HepG2 (cell line): ENCODE measurements around the gene PRMT5. TPM values are rescaled to one million over a fixed set of nuclear protein-coding genes. Genes with fewer than 3 reads are reported as not detected.
"Not testable (repeated sequence)": the region's sequence is repeated elsewhere in the genome, so short reads cannot be mapped to it uniquely, and the experiment has no call there.

Experiments used
- CEBPB ChIP-seq: IDR thresholded peaks from 2 replicates; pipeline ENCODE4 v1.6.1; 2011; ENCODE audit warnings: low read depth, low read length, improper control_type of control experiment, borderline replicate concordance
- CREB1 ChIP-seq, 2 experiments: fragments of 450-650 bp in 1 of 2; IDR thresholded peaks; 2 replicates each; pipeline ENCODE4 v1.6.1; 2016 to 2017; ENCODE audit warnings: control low read depth in 1 of 2, mild to moderate bottlenecking in 1 of 2, missing compliant biosample characterization in 1 of 2, missing genetic modification characterization in 1 of 2
- GFI1 ChIP-seq: sonication (generic); formaldehyde crosslinking; IDR thresholded peaks from 2 replicates; pipeline ENCODE4 v1.5.0; 2020; ENCODE audit warnings: missing genetic modification reagents, mild to moderate bottlenecking, borderline replicate concordance
- KAT8 ChIP-seq: IDR thresholded peaks from 2 replicates; pipeline ENCODE4 v1.6.1; 2016; ENCODE audit warnings: missing genetic modification reagents, missing compliant biosample characterization
- KMT2A ChIP-seq: sonication (generic); formaldehyde crosslinking; IDR thresholded peaks from 2 replicates; pipeline ENCODE4 v1.4.0; 2020; ENCODE audit warnings: missing genetic modification reagents
- MXD4 ChIP-seq: IDR thresholded peaks from 2 replicates; pipeline ENCODE4 v1.6.1; 2016; ENCODE audit warnings: mild to moderate bottlenecking, missing biosample characterization, missing genetic modification reagents
- SALL1 ChIP-seq: sonication (generic); formaldehyde crosslinking; IDR thresholded peaks from 2 replicates; pipeline ENCODE4 v1.8.0; 2022; ENCODE audit warnings: mild to moderate bottlenecking, missing genetic modification reagents
- SATB2 ChIP-seq: sonication (generic); formaldehyde crosslinking; IDR thresholded peaks from 2 replicates; pipeline ENCODE4 v1.5.0; 2020; ENCODE audit warnings: missing genetic modification reagents
- SKI ChIP-seq: fragments of 450-650 bp; IDR thresholded peaks from one replicate; pipeline ENCODE4 v1.6.1; 2018; ENCODE audit warnings: mild to moderate bottlenecking; ENCODE audit not compliant: partially characterized antibody
- STAG1 ChIP-seq: sonication (generic); formaldehyde crosslinking; IDR thresholded peaks from 2 replicates; pipeline ENCODE4 v1.4.0; 2020; ENCODE audit warnings: missing genetic modification reagents
- UBTF ChIP-seq: sonication (generic); formaldehyde crosslinking; IDR thresholded peaks from 2 replicates; pipeline ENCODE4 v1.4.0; 2020; ENCODE audit warnings: mild to moderate bottlenecking, missing genetic modification reagents
- ZFY ChIP-seq: sonication (generic); formaldehyde crosslinking; IDR thresholded peaks from 2 replicates; pipeline ENCODE4 v1.4.0; 2020; ENCODE audit warnings: missing genetic modification reagents
- ZKSCAN5 ChIP-seq: sonication (generic); formaldehyde crosslinking; IDR thresholded peaks from 2 replicates; pipeline ENCODE4 v1.5.1; 2020; ENCODE audit warnings: mild to moderate bottlenecking, missing genetic modification reagents
- ZNF136 ChIP-seq: sonication (generic); formaldehyde crosslinking; IDR thresholded peaks from 2 replicates; pipeline ENCODE4 v1.8.1; 2022; ENCODE audit warnings: low read depth, mild to moderate bottlenecking, moderate library complexity, missing genetic modification reagents
- ZNF280D ChIP-seq: sonication (generic); formaldehyde crosslinking; IDR thresholded peaks from 2 replicates; pipeline ENCODE4 v1.5.1; 2020; ENCODE audit warnings: mild to moderate bottlenecking, missing genetic modification reagents
- ZNF430 ChIP-seq: sonication (generic); formaldehyde crosslinking; IDR thresholded peaks from 2 replicates; pipeline ENCODE4 v1.9.0; 2021; ENCODE audit warnings: mild to moderate bottlenecking, missing genetic modification reagents
- ZNF552 ChIP-seq: sonication (generic); formaldehyde crosslinking; IDR thresholded peaks from 2 replicates; pipeline ENCODE4 v1.9.0; 2022; ENCODE audit warnings: missing genetic modification reagents, mild to moderate bottlenecking, borderline replicate concordance
- ZNF574 ChIP-seq: sonication (generic); formaldehyde crosslinking; IDR thresholded peaks from 2 replicates; pipeline ENCODE4 v1.4.0; 2020; ENCODE audit warnings: missing genetic modification reagents
- ZNF878 ChIP-seq: sonication (generic); formaldehyde crosslinking; IDR thresholded peaks from 2 replicates; pipeline ENCODE4 v1.8.1; 2023; ENCODE audit warnings: mild to moderate bottlenecking, missing genetic modification reagents, moderate library complexity
- polyA plus RNA-seq, 8 experiments: library from polyadenylated mRNA; depleted of rRNA in 3 of 8; stranded (reverse) in 7 of 8; unstranded in 1 of 8; fragments of >200 nt; fragmentation: Illumina TruSeq in 4 of 8; extraction: Trizol in 4 of 8; gene quantifications; 2 replicates each; pipeline versions ENCODE4 v1.2.1 to v1.2.3, GENCODE V29; 2011 to 2016; ENCODE audit warnings: low read depth in 4 of 8, missing spikeins in 1 of 8, mixed read lengths in 1 of 8; ENCODE audit not compliant: insufficient read depth in 1 of 8
- total RNA-seq, 5 experiments: library from RNA; depleted of rRNA; stranded (reverse); fragments of >200 nt; fragmentation: Illumina TruSeq; extraction: Trizol; gene quantifications; 2 replicates each; pipeline ENCODE4 v1.2.3, GENCODE V29; 2016; ENCODE audit warnings: low read depth in 1 of 5
- TF ChIP-seq, protein P1 (sequence below): IDR thresholded peaks from 2 replicates; pipeline ENCODE4 v1.6.1; 2012; ENCODE audit warnings: inconsistent platforms

PRMT5 gene
- total and polyA plus RNA-seq, 2 of the 13 experiments (the other 11 are each of a cell fraction or from before 2014, with no cell fraction given): 210 to 354 TPM

GRCh38 chr14:22965916-22966782, 37.0 kb upstream of the PRMT5 start (continued):
- peak; percentile 57; the same call in 1 of the 2 replicates for TF ChIP-seq UBTF (CRISPR knock-in tag)
- TF ChIP-seq SKI: peak; percentile 78
- TF ChIP-seq GFI1: peak; percentile 96
- peak; percentile 89 for TF ChIP-seq CREB1 (IDR thresholded peaks at IDR 0.05)
- not testable (repeated sequence) for TF ChIP-seq CREB1 (CRISPR knock-in tag; IDR thresholded peaks at IDR 0.05)
- peak; percentile 92 for TF ChIP-seq ZNF878 (CRISPR knock-in tag)
- peak; percentile 56; the same call in 1 of the 2 replicates for TF ChIP-seq KMT2A (CRISPR knock-in tag)
- TF ChIP-seq ZNF430 (CRISPR knock-in tag): peak; percentile 95; the same call in 1 of the 2 replicates
- TF ChIP-seq KAT8 (CRISPR knock-in tag): peak; percentile 37; the same call in 1 of the 2 replicates
- TF ChIP-seq STAG1 (CRISPR knock-in tag): peak; percentile 7; the same call in 1 of the 2 replicates
- TF ChIP-seq ZNF574 (CRISPR knock-in tag): peak; percentile 62; the same call in 1 of the 2 replicates
- TF ChIP-seq SATB2 (CRISPR knock-in tag): 0 out of 2 replicates have a peak, but pooled peaks have one; percentile 53
- 0 out of 2 replicates have a peak, but pooled peaks have one; percentile 51 for TF ChIP-seq ZNF136 (CRISPR knock-in tag)
- peak; percentile 90 for TF ChIP-seq ZNF280D (CRISPR knock-in tag)
- 0 out of 2 replicates have a peak, but pooled peaks have one; percentile 49 for TF ChIP-seq ZKSCAN5 (CRISPR knock-in tag)
- 0 out of 2 replicates have a peak, but pooled peaks have one; percentile 70 for TF ChIP-seq ZNF552 (CRISPR knock-in tag)
- peak; percentile 43; the same call in 1 of the 2 replicates for TF ChIP-seq ZFY
- TF ChIP-seq, protein P1, sequence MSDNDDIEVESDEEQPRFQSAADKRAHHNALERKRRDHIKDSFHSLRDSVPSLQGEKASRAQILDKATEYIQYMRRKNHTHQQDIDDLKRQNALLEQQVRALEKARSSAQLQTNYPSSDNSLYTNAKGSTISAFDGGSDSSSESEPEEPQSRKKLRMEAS: peak; percentile 21; the same call in 1 of the 2 replicates
- TF ChIP-seq MXD4: 0 out of 2 replicates have a peak, but pooled peaks have one; percentile 38
- TF ChIP-seq CEBPB: peak; percentile 93
- TF ChIP-seq SALL1 (CRISPR knock-in tag): peak; percentile 84
